GM13977 (cell line): Measurements from ENCODE around the gene LBR.

Source experiments
- DNase-seq: peaks from one replicate; pipeline ENCODE4 v3.0.0; 2012; ENCODE audit warnings: low spot score
- CTCF ChIP-seq: IDR thresholded peaks from 2 replicates; pipeline ENCODE4 v1.5.1; 2012; ENCODE audit warnings: mild to moderate bottlenecking, control low read depth; ENCODE audit not compliant: insufficient read depth; ENCODE audit errors: extremely low read depth, missing control alignments
- in situ Hi-C: fragments of 300-500 bp; cut with MboI; formaldehyde crosslinking; loops from one replicate; pipeline ENCODE4 v1.12.0; 2022; ENCODE audit warnings: low sequenced_read_pairs, low pct_unique_long_range_greater_than_20kb, mixed read lengths, inconsistent platforms; ENCODE audit not compliant: unreplicated experiment

The LBR gene

GRCh38 chr1:225442123-225442505 lies 14.3 kb upstream of the LBR start:
- in situ Hi-C loops, result no loop called here
- no peak for TF ChIP-seq CTCF
- no peak for DNase-seq

GRCh38 chr1:225441314-225442122 lies 13.7 kb upstream of the LBR start:
- no peak for DNase-seq
- in situ Hi-C loops, result no loop called here
- TF ChIP-seq CTCF, result peak; percentile 50

GRCh38 chr1:225440380-225441221 lies 12.8 kb upstream of the LBR start:
- TF ChIP-seq CTCF, result no peak
- in situ Hi-C loops, result no loop called here
- no peak for DNase-seq

GRCh38 chr1:225437710-225438437 lies 10.0 kb upstream of the LBR start:
- in situ Hi-C loops, result no loop called here
- DNase-seq, result no peak

GRCh38 chr1:225435957-225436392 lies 8.1 kb upstream of the LBR start:
- no peak for DNase-seq
- in situ Hi-C loops, result no loop called here
- no peak for TF ChIP-seq CTCF

More at GRCh38 chr1:225437710-225438437, 10.0 kb upstream of the LBR start:
- TF ChIP-seq CTCF, result peak; percentile 30

- in situ Hi-C loops, result no loop called here
- no peak for TF ChIP-seq CTCF
- DNase-seq, result no peak
These were observed 7.6 kb upstream of the LBR start for GRCh38 chr1:225435487-225435886.
